A549 (cell line): Measurements from ENCODE around the gene DGKH.

ENCODE experiments used
- BCL3 ChIP-seq: fragments of >200 bp; sonication (Bioruptor Twin); formaldehyde crosslinking; IDR thresholded peaks from 3 replicates; pipeline ENCODE4 v1.6.1; 2016
- BHLHE40 ChIP-seq: IDR thresholded peaks from 2 replicates; pipeline ENCODE4 v1.6.1; 2012; ENCODE audit warnings: low read depth, low read length, inconsistent platforms
- CHD4 ChIP-seq: fragments of 200-600 bp; sonication (generic); IDR thresholded peaks from 2 replicates; pipeline ENCODE4 v1.6.1; 2016; ENCODE audit warnings: antibody characterized with exemption, mild to moderate bottlenecking, borderline replicate concordance
- CTCF ChIP-seq: fragments of >200 bp; sonication (Bioruptor Twin); formaldehyde crosslinking; IDR thresholded peaks from 3 replicates; pipeline ENCODE4 v1.5.1; 2016
- EHMT2 ChIP-seq: fragments of 200-600 bp; sonication (generic); IDR thresholded peaks from 2 replicates; pipeline ENCODE4 v1.6.1; 2016; ENCODE audit warnings: antibody characterized with exemption, low read depth, mild to moderate bottlenecking, moderate library complexity
- FOSL2 ChIP-seq, 2 experiments: fragments of 450-650 bp in 1 of 2; fragments of >200 bp in 1 of 2; sonication (Bioruptor Twin) in 1 of 2; formaldehyde crosslinking; IDR thresholded peaks; 2 replicates each; pipeline versions ENCODE4 v1.5.0 to v1.6.1; 2016 to 2020; ENCODE audit warnings: mild to moderate bottlenecking in 1 of 2, moderate library complexity in 1 of 2
- HDAC2 ChIP-seq: fragments of 200-600 bp; sonication (generic); IDR thresholded peaks from 2 replicates; pipeline ENCODE4 v1.6.1; 2016
- HMGXB4 ChIP-seq: fragments of 250-450 bp; sonication (Bioruptor Pico); IDR thresholded peaks from 2 replicates; pipeline ENCODE4 v1.5.0; 2021; ENCODE audit warnings: mild to moderate bottlenecking, moderate library complexity, borderline replicate concordance
- MYC ChIP-seq: IDR thresholded peaks from 2 replicates; pipeline ENCODE4 v1.6.1; 2012; ENCODE audit warnings: mild to moderate bottlenecking, inconsistent platforms, low read length, improper control_type of control experiment, borderline replicate concordance
- POLR2A ChIP-seq: IDR thresholded peaks from 2 replicates; pipeline ENCODE4 v1.6.1; 2012; ENCODE audit warnings: mild to moderate bottlenecking, low read length
- RNF2 ChIP-seq: fragments of 200-600 bp; sonication (generic); IDR thresholded peaks from 2 replicates; pipeline ENCODE4 v1.6.1; 2016; ENCODE audit warnings: low read depth, mild to moderate bottlenecking, antibody characterized with exemption, moderate library complexity, borderline replicate concordance
- USF2 ChIP-seq: fragments of 450-650 bp; IDR thresholded peaks from 2 replicates; pipeline ENCODE4 v1.6.1; 2014; ENCODE audit warnings: antibody characterized with exemption

- TF ChIP-seq CTCF, result no peak
- TF ChIP-seq POLR2A, result no peak
- TF ChIP-seq BHLHE40, result no peak
- no peak for TF ChIP-seq HMGXB4 (CRISPR knock-in tag)
- TF ChIP-seq USF2, result no peak
- TF ChIP-seq CHD4, result no peak
- TF ChIP-seq EHMT2, result no peak
- no peak for TF ChIP-seq BCL3
- no peak for TF ChIP-seq MYC
- no peak for TF ChIP-seq RNF2
- no peak for TF ChIP-seq HDAC2
- TF ChIP-seq FOSL2 (IDR thresholded peaks at IDR 0.05), result no peak
- no peak for TF ChIP-seq FOSL2 (CRISPR knock-in tag; IDR thresholded peaks at IDR 0.05)
These were observed 163.4 kb downstream of the DGKH start for GRCh38 chr13:42211704-42212464.
